ENCODE results near the gene CLIC1. TPM values are rescaled to one million over a fixed set of nuclear protein-coding genes. Genes with fewer than 3 reads are reported as not detected.

The CLIC1 gene
- total RNA-seq (100 to 1,000 TPM in 3 of 4 donors, 10 to 100 TPM in 1; 99.4 to 153 (median 116) TPM), polyA plus RNA-seq (116 TPM)
- long read RNA-seq, donor 1, transcript CLIC1-208 (6 exons, 1,254 nt), result major isoform, 127 of 136 reads
- long read RNA-seq, donor 1, partial matches to known transcripts, result 5 of 136 reads
- long read RNA-seq, donor 1, other reads (novel, unspliced or antisense), result 4 of 136 reads
- long read RNA-seq, donor 2, transcript CLIC1-208 (6 exons, 1,254 nt), result major isoform, 58 of 67 reads
- long read RNA-seq, donor 2, partial matches to known transcripts, result 3 of 67 reads
- long read RNA-seq, donor 2, other reads (novel, unspliced or antisense), result 4 of 67 reads
- long read RNA-seq, donor 3, transcript CLIC1-208 (6 exons, 1,254 nt), result major isoform, 205 of 216 reads
- long read RNA-seq, donor 3, partial matches to known transcripts, result 4 of 216 reads
- long read RNA-seq, donor 3, other reads (novel, unspliced or antisense), result 4 of 216 reads
- long read RNA-seq, donor 4, transcript CLIC1-208 (6 exons, 1,254 nt), result major isoform, 34 of 39 reads
- long read RNA-seq, donor 4, partial matches to known transcripts, result 0 of 39 reads
- long read RNA-seq, donor 4, other reads (novel, unspliced or antisense), result 4 of 39 reads

- intact Hi-C loops (cut with DNase I), result loop anchor here in 2 of 4 donors (5.0 to 10.0 kb wide), 2 partner anchors 36 to 99 kb away; no protein-coding TSS in a partner anchor
- no peaks in the 10 kb centered on the region for H3K27me3 ChIP-seq (ENCODE audit: control insufficient read depth, insufficient read depth)
- 0% methylated on average over 24 of the region's 24 CpGs for WGBS
- H3K27ac ChIP-seq (ENCODE audit: low read length), result peak within 1 kb of the TSS; percentile 49
- ATAC-seq, result peak; percentile 73 to 76
- H3K4me1 ChIP-seq (ENCODE audit: control insufficient read depth, insufficient read depth, low read length), result peaks cover 9% of the 10 kb centered on the region
- H3K4me3 ChIP-seq (ENCODE audit: low read length), result peak within 1 kb of the TSS; percentile 86
- peak; percentile 91 to 94 (median 94) for DNase-seq
- no peaks in the 10 kb centered on the region for H3K9me3 ChIP-seq (ENCODE audit: control insufficient read depth, low read length)
Measured at GRCh38 chr6:31736021-31736767, at the start of gene CLIC1. CLIC1 (minus strand) TSS chr6:31736530; CDS start chr6:31736300, 230 bp downstream.

- Histone ChIP-seq H3K27me3 (ENCODE audit: control insufficient read depth, insufficient read depth) (no peaks in the 10 kb centered on the region), H3K9me3 (ENCODE audit: control insufficient read depth, low read length) (no peaks in the 10 kb centered on the region), H3K27ac (ENCODE audit: low read length) (no peak overlapping the region), H3K4me1 (ENCODE audit: control insufficient read depth, insufficient read depth, low read length) (no peaks in the 10 kb centered on the region), H3K4me3 (ENCODE audit: low read length) (no peak overlapping the region)
- intact Hi-C loops (cut with DNase I), result no loop called here
- peak in 2 of 3 donors; percentile 21 to 32 for DNase-seq
- WGBS, result 97% methylated on average over 11 of the region's 11 CpGs
- ATAC-seq, result no peak
Measured at GRCh38 chr6:31785475-31785874, 49.1 kb upstream of the CLIC1 start.

GRCh38 chr6:31784098-31784925 is 48.0 kb upstream of the CLIC1 start:
- ATAC-seq (no peak), DNase-seq (peak in 2 of 3 donors; percentile 32 to 35)
- no peak overlapping the region for H3K27ac ChIP-seq (ENCODE audit: low read length)
- intact Hi-C loops (cut with DNase I), result no loop called here
- WGBS, result 90% methylated on average over 15 of the region's 15 CpGs
- no peak overlapping the region for H3K4me3 ChIP-seq (ENCODE audit: low read length)
- no peaks in the 10 kb centered on the region for H3K9me3 ChIP-seq (ENCODE audit: control insufficient read depth, low read length)
- no peaks in the 10 kb centered on the region for H3K4me1 ChIP-seq (ENCODE audit: control insufficient read depth, insufficient read depth, low read length)
- no peaks in the 10 kb centered on the region for H3K27me3 ChIP-seq (ENCODE audit: control insufficient read depth, insufficient read depth)

- intact Hi-C loops (cut with DNase I), result no loop called here
- H3K4me3 ChIP-seq (ENCODE audit: low read length), result no peak overlapping the region
- no peak for ATAC-seq
- DNase-seq, result peak in 2 of 3 donors; percentile 37 to 47
- no peaks in the 10 kb centered on the region for H3K9me3 ChIP-seq (ENCODE audit: control insufficient read depth, low read length)
- peaks cover 1% of the 10 kb centered on the region for H3K4me1 ChIP-seq (ENCODE audit: control insufficient read depth, insufficient read depth, low read length)
- 90% methylated on average over 32 of the region's 32 CpGs for WGBS
- H3K27ac ChIP-seq (ENCODE audit: low read length), result no peak overlapping the region
- no peaks in the 10 kb centered on the region for H3K27me3 ChIP-seq (ENCODE audit: control insufficient read depth, insufficient read depth)
Measured at GRCh38 chr6:31782126-31782855, 46.0 kb upstream of the CLIC1 start.

- intact Hi-C loops (cut with DNase I), result no loop called here
- no peak overlapping the region for H3K4me3 ChIP-seq (ENCODE audit: low read length)
Measured at GRCh38 chr6:31781244-31782125, 45.2 kb upstream of the CLIC1 start.

GRCh38 chr6:31780507-31781243 is 44.3 kb upstream of the CLIC1 start:
- DNase-seq (peak in 2 of 3 donors; percentile 21 to 53), ATAC-seq (no peak)
- Histone ChIP-seq H3K4me3 (ENCODE audit: low read length) (no peak overlapping the region), H3K27ac (ENCODE audit: low read length) (no peak overlapping the region), H3K9me3 (ENCODE audit: control insufficient read depth, low read length) (no peaks in the 10 kb centered on the region), H3K4me1 (ENCODE audit: control insufficient read depth, insufficient read depth, low read length) (peaks cover 6% of the 10 kb centered on the region), H3K27me3 (ENCODE audit: control insufficient read depth, insufficient read depth) (no peaks in the 10 kb centered on the region)
- 89% methylated on average over 20 of the region's 20 CpGs for WGBS
- intact Hi-C loops (cut with DNase I), result no loop called here

More at GRCh38 chr6:31781244-31782125, 45.2 kb upstream of the CLIC1 start:
- H3K27ac ChIP-seq (ENCODE audit: low read length), result no peak overlapping the region
- H3K9me3 ChIP-seq (ENCODE audit: control insufficient read depth, low read length), result no peaks in the 10 kb centered on the region
- 94% methylated on average over 23 of the region's 23 CpGs for WGBS
- ATAC-seq (no peak), DNase-seq (peak in 2 of 3 donors; percentile 36 to 56)
- H3K27me3 ChIP-seq (ENCODE audit: control insufficient read depth, insufficient read depth), result no peaks in the 10 kb centered on the region
- peaks cover 6% of the 10 kb centered on the region for H3K4me1 ChIP-seq (ENCODE audit: control insufficient read depth, insufficient read depth, low read length)

GRCh38 chr6:31779908-31780307 is 43.6 kb upstream of the CLIC1 start:
- no peaks in the 10 kb centered on the region for H3K27me3 ChIP-seq (ENCODE audit: control insufficient read depth, insufficient read depth)
- H3K27ac ChIP-seq (ENCODE audit: low read length), result no peak overlapping the region
- ATAC-seq (no peak), DNase-seq (peak in 2 of 3 donors; percentile 27 to 45)
- intact Hi-C loops (cut with DNase I), result no loop called here
- H3K9me3 ChIP-seq (ENCODE audit: control insufficient read depth, low read length), result no peaks in the 10 kb centered on the region
- WGBS, result 96% methylated on average over 10 of the region's 10 CpGs
- peaks cover 6% of the 10 kb centered on the region for H3K4me1 ChIP-seq (ENCODE audit: control insufficient read depth, insufficient read depth, low read length)
- H3K4me3 ChIP-seq (ENCODE audit: low read length), result no peak overlapping the region

- no peak for ATAC-seq
- no peak overlapping the region for H3K4me3 ChIP-seq (ENCODE audit: low read length)
- intact Hi-C loops (cut with DNase I), result no loop called here
- H3K9me3 ChIP-seq (ENCODE audit: control insufficient read depth, low read length), result no peaks in the 10 kb centered on the region
- DNase-seq, result peak in 2 of 3 donors; percentile 46 to 60
- H3K4me1 ChIP-seq (ENCODE audit: control insufficient read depth, insufficient read depth, low read length), result peaks cover 6% of the 10 kb centered on the region
- 92% methylated on average over 43 of the region's 43 CpGs for WGBS
- no peaks in the 10 kb centered on the region for H3K27me3 ChIP-seq (ENCODE audit: control insufficient read depth, insufficient read depth)
- no peak overlapping the region for H3K27ac ChIP-seq (ENCODE audit: low read length)
Measured at GRCh38 chr6:31778999-31779885, 42.9 kb upstream of the CLIC1 start.
